OCI-LY7 (cell line): ENCODE measurements around the gene UBE2H. TPM values are rescaled to one million over a fixed set of nuclear protein-coding genes. Genes with fewer than 3 reads are reported as not detected.

ENCODE experiments used
- BruUV-seq: library from RNA; stranded (reverse); fragments of 400-500 nt; replicated peaks from 2 replicates; lab custom pipeline; 2021; lab: Mats Ljungman, UMichigan
- CTCF ChIA-PET: fragments of 300-600 bp; sonication (Branson Sonifier 250); formaldehyde crosslinking; loops from one replicate; lab custom pipeline; 2022; ENCODE audit warnings: antibody characterized with exemption; ENCODE audit not compliant: unreplicated experiment; lab: Charles Lee
- POLR2A ChIA-PET: fragments of 300-600 bp; sonication (Branson Sonifier 250); formaldehyde crosslinking; loops from one replicate; lab custom pipeline; 2022; ENCODE audit warnings: antibody characterized with exemption; lab: Charles Lee
- DNase-seq: peaks from one replicate; pipeline ENCODE4 v3.0.0-alpha.2; 2015; ENCODE audit warnings: low spot score
- H2AFZ ChIP-seq: fragments of 200-600 bp; sonication (generic), shearing (Covaris generic); 2 replicates; pipeline ENCODE4 v1.6.1; 2014; ENCODE audit warnings: mild to moderate bottlenecking, antibody characterized with exemption, low read length, moderate library complexity
- H3K27ac ChIP-seq: fragments of 200-600 bp; sonication (generic); 2 replicates; pipeline ENCODE4 v1.5.1; 2014; ENCODE audit warnings: mixed run types, low read depth, mild to moderate bottlenecking, moderate library complexity, low read length, inconsistent platforms; ENCODE audit not compliant: poor library complexity, severe bottlenecking
- H3K36me3 ChIP-seq: fragments of 200-600 bp; sonication (generic); 2 replicates; pipeline ENCODE4 v1.6.1; 2014; ENCODE audit warnings: mild to moderate bottlenecking, antibody characterized with exemption, low read length, moderate library complexity, mixed read lengths; ENCODE audit not compliant: insufficient read depth
- H3K4me1 ChIP-seq: fragments of 200-600 bp; sonication (generic); 2 replicates; pipeline ENCODE4 v1.5.1; 2014; ENCODE audit warnings: mild to moderate bottlenecking, low read length; ENCODE audit not compliant: insufficient read depth, poor library complexity, severe bottlenecking
- H3K4me2 ChIP-seq: fragments of 200-600 bp; sonication (generic); 2 replicates; pipeline ENCODE4 v1.6.1; 2014; ENCODE audit warnings: mild to moderate bottlenecking, low read length
- H3K4me3 ChIP-seq: fragments of 200-600 bp; sonication (generic); 2 replicates; pipeline ENCODE4 v1.5.1; 2014; ENCODE audit warnings: mild to moderate bottlenecking, low read depth, low read length; ENCODE audit not compliant: poor library complexity, severe bottlenecking
- H3K79me2 ChIP-seq: fragments of 200-600 bp; sonication (generic); 2 replicates; pipeline ENCODE4 v1.6.1; 2016; ENCODE audit warnings: low read depth, mild to moderate bottlenecking, low read length, moderate library complexity, mixed read lengths; ENCODE audit not compliant: insufficient read depth
- H3K9me2 ChIP-seq: fragments of 200-600 bp; sonication (generic); 2 replicates; pipeline ENCODE4 v1.6.1; 2016; ENCODE audit warnings: mild to moderate bottlenecking, low read length, mixed read lengths; ENCODE audit not compliant: insufficient read depth
- H3K9me3 ChIP-seq: fragments of 200-600 bp; sonication (generic); 2 replicates; pipeline ENCODE4 v1.6.1; 2014; ENCODE audit warnings: mild to moderate bottlenecking, mixed run types, low read length, mixed read lengths
- H4K20me1 ChIP-seq: fragments of 200-600 bp; sonication (generic); 2 replicates; pipeline ENCODE4 v1.6.1; 2014; ENCODE audit warnings: mild to moderate bottlenecking, antibody characterized with exemption, low read length, moderate library complexity, mixed read lengths; ENCODE audit not compliant: insufficient read depth
- EZH2phosphoT487 ChIP-seq: fragments of 200-600 bp; sonication (generic); IDR thresholded peaks from 2 replicates; pipeline ENCODE4 v1.6.1; 2018; ENCODE audit warnings: low read depth, borderline replicate concordance, mild to moderate bottlenecking, mixed run types, antibody characterized with exemption, low read length, moderate library complexity, mixed read lengths
- intact Hi-C: fragments of 100-400 bp; cut with micrococcal nuclease; formaldehyde crosslinking; loops from one replicate; pipeline ENCODE4 v1.10.0; 2022; ENCODE audit not compliant: unreplicated experiment
- total RNA-seq, 2 experiments: library from RNA; depleted of rRNA in 1 of 2; stranded (reverse); fragments of >200 nt in 1 of 2; shearing (Covaris generic) in 1 of 2; gene quantifications; 2 replicates each; pipeline ENCODE4 v1.2.3, GENCODE V29; 2014 to 2022
- TF ChIP-seq, protein P1 (sequence below): fragments of 200-600 bp; sonication (generic); conservative IDR thresholded peaks from 2 replicates; pipeline ENCODE4 v1.5.1; 2014; ENCODE audit warnings: mild to moderate bottlenecking, antibody characterized with exemption, low read length, moderate library complexity, mixed read lengths

UBE2H gene
- total RNA-seq, 2 experiments from 2014 or later, result 12.7 to 35.3 TPM

DNA sequence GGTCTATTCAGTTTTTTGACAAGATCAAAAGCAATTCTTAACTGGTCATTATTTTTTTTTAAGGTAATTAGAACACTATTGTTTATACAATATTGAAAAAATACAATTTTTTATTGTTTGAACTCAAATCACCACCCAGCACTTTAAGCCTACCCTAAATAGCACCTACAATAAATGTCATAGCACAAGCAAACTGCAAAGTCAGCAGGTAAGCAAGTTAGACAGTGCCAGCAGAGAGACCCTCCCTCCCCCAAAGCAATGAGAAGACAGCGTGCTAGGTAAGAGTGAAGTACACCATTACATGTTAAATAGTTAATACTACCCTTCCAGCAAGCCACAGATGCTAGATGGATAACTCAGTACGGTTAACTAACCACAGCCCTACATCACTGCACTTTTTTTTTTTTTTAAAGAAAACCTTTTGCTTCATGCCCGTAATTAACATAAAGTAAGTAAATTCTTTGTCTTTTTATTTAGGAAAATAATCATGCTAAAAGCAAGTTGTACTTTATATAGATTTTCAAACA is 120.0 kb downstream of the UBE2H start:
- ChIA-PET CTCF (no interaction called here), POLR2A (no interaction called here)
- no TSS peak for BruUV-seq
- H4K20me1 ChIP-seq, result no peaks in the 10 kb centered on the region
- peaks cover 4% of the 10 kb centered on the region for H3K4me1 ChIP-seq
- DNase-seq, result no peak
- no peak for TF ChIP-seq EZH2phosphoT487
- TF ChIP-seq, protein P1, sequence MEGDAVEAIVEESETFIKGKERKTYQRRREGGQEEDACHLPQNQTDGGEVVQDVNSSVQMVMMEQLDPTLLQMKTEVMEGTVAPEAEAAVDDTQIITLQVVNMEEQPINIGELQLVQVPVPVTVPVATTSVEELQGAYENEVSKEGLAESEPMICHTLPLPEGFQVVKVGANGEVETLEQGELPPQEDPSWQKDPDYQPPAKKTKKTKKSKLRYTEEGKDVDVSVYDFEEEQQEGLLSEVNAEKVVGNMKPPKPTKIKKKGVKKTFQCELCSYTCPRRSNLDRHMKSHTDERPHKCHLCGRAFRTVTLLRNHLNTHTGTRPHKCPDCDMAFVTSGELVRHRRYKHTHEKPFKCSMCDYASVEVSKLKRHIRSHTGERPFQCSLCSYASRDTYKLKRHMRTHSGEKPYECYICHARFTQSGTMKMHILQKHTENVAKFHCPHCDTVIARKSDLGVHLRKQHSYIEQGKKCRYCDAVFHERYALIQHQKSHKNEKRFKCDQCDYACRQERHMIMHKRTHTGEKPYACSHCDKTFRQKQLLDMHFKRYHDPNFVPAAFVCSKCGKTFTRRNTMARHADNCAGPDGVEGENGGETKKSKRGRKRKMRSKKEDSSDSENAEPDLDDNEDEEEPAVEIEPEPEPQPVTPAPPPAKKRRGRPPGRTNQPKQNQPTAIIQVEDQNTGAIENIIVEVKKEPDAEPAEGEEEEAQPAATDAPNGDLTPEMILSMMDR, result no peak
- no peaks in the 10 kb centered on the region for H3K79me2 ChIP-seq
- no peaks in the 10 kb centered on the region for H3K9me3 ChIP-seq
- H3K27ac ChIP-seq, result no peak overlapping the region
- no peak overlapping the region for H3K4me3 ChIP-seq
- H3K4me2 ChIP-seq, result no peak overlapping the region
- intact Hi-C loops, result no loop called here
- no peaks in the 10 kb centered on the region for H3K9me2 ChIP-seq
- H2AFZ ChIP-seq, result no peak overlapping the region
- no peaks in the 10 kb centered on the region for H3K36me3 ChIP-seq

DNA sequence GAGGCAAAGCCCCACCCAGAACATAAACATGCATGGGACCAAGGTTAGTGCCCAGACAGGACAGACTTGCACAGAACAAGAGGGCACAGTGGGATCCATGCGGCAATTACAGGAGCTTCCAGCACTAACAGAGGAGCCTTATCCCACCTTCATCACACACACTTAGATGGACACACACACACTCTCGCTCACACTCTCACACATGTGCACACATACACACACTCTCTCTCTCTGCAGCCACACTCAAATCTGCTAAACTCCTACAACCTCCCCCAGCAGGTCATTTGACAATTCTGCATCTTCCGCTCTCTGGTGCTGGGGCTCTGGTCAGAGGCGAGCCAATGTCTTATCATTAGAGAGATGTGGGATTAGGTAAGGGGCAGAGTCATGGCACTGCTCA is 120.5 kb downstream of the UBE2H start:
- Histone ChIP-seq H3K4me2 (no peak overlapping the region), H3K4me3 (no peak overlapping the region), H2AFZ (no peak overlapping the region), H3K79me2 (no peaks in the 10 kb centered on the region), H3K36me3 (no peaks in the 10 kb centered on the region), H3K4me1 (peaks cover 4% of the 10 kb centered on the region), H4K20me1 (no peaks in the 10 kb centered on the region), H3K9me2 (no peaks in the 10 kb centered on the region), H3K27ac (no peak overlapping the region), H3K9me3 (no peaks in the 10 kb centered on the region)
- no peak for DNase-seq
- no peak for TF ChIP-seq EZH2phosphoT487
- TF ChIP-seq, protein P1, result no peak
- intact Hi-C loops, result no loop called here
- ChIA-PET POLR2A (interaction anchor here (0.6 kb wide), 1 partner anchor 1401 kb away, joined by 3 read pairs; no protein-coding TSS in a partner anchor), CTCF (no interaction called here)
- no TSS peak for BruUV-seq

DNA sequence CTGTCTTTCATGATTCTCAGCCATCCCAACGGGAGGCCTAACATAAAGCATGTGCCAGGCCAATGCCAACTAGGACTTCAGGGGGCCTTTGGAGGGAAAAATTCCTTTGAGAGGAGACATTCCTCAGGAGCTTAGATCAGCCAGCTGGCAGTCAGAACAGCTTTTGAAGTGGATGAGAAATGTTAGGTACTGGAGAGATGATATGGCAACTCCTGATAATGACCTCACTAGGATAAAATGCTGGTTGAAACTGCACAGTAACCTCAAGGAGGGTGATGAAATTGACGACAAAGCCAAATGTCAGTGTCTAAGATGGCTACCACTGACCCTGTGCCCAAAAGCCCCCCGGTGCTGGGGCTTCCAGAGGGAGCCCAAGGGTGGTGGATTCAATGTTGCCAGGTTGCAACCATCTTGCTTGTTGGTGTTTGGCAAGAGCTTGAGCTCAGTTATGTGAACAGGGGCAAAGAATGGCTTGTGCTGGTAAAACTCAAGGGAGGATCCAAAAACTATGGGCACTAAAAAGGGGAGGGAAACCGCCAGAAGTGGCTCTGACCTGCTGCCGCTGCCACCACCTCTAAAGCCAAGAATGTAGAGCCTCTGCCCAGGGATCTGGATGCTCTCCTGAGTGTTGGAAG is 121.2 kb downstream of the UBE2H start:
- Histone ChIP-seq H3K4me1 (peaks cover 4% of the 10 kb centered on the region), H4K20me1 (no peaks in the 10 kb centered on the region), H3K9me3 (no peaks in the 10 kb centered on the region), H2AFZ (no peak overlapping the region), H3K27ac (no peak overlapping the region), H3K4me3 (no peak overlapping the region), H3K4me2 (no peak overlapping the region), H3K36me3 (no peaks in the 10 kb centered on the region), H3K79me2 (no peaks in the 10 kb centered on the region), H3K9me2 (no peaks in the 10 kb centered on the region)
- no TSS peak for BruUV-seq
- ChIA-PET CTCF (no interaction called here), POLR2A (interaction anchor here (0.6 kb wide), 1 partner anchor 1402 kb away, joined by 3 read pairs; no protein-coding TSS in a partner anchor)
- intact Hi-C loops, result no loop called here
- no peak for DNase-seq
- TF ChIP-seq EZH2phosphoT487, result no peak
- TF ChIP-seq, protein P1, result no peak
